Glomerular visceral epithelial cell (primary cell): ENCODE results near the gene PDE3A.

ENCODE experiments used
- DNase-seq: peaks from one replicate; pipeline ENCODE4 v3.0.0-alpha.2; 2016; ENCODE audit errors: extremely low spot score

PDE3A gene

GRCh38 chr12:20495997-20496396 lies 127.7 kb downstream of the PDE3A start:
- DNase-seq, result no peak

DNA sequence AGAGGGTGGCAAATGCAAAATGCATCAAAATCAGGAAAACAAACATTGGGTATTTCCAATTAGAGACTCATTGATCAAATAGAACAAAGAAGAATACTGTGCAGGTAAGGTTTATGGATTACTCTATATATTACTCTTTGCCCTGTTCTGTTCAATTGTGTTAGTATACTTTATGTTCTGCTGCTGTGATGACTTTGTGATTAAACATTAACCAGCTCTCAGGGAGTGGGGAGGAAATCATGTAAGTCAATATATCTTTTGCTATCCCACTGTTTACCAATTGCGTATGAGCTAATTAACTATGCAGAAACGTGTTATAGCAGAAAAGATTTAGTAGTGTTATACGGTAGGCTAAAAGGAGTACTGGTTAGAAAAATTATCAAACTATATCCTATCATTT lies 129.4 kb downstream of the PDE3A start:
- no peak for DNase-seq

- DNase-seq, result no peak
These were observed 133.6 kb downstream of the PDE3A start for GRCh38 chr12:20501958-20502357.

GRCh38 chr12:20503858-20504257 lies 135.5 kb downstream of the PDE3A start:
- no peak for DNase-seq

DNA sequence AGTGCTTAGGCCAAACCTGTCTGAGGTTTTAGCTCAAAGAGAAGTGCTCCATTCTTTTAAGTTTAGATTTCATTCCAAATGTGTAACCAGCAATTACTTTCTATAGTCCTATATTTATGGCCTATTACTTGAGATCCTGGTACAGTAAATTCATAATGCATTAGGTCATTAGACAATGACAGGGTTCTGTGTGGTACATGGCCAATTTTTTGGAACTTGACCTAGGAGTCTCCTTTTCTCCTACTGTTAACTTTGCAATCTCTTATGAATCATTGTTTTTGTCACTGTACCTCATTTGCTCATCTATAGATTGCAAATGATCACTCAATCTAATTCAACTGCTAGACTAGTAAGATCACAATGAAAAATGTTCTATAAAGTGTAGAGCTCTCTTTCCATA lies 136.7 kb downstream of the PDE3A start:
- no peak for DNase-seq

DNA sequence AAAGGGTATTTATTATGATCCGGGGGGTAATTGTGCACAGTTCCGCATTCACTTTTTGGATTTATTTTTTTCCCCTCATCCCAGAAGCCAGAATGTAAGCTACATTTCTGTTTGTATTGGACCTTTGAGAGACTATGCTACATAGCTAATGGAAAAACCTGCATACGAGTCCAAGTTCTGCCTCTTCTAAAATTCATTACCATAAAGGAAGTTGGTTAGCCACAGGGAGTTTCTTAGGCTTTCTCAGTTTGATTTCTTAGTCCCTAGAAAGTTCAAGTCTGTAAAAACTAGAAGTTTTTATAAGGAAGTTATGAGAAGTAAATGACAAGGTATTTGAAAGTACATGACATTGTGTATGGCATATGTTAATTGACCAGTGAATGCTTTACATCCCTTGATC lies 138.7 kb downstream of the PDE3A start:
- no peak for DNase-seq

- no peak for DNase-seq
These were observed 139.4 kb downstream of the PDE3A start for GRCh38 chr12:20507711-20508110.

- no peak for DNase-seq
These were observed 140.0 kb downstream of the PDE3A start for GRCh38 chr12:20508359-20508758.

GRCh38 chr12:20508962-20509361 lies 140.6 kb downstream of the PDE3A start:
- DNase-seq, result no peak

DNA sequence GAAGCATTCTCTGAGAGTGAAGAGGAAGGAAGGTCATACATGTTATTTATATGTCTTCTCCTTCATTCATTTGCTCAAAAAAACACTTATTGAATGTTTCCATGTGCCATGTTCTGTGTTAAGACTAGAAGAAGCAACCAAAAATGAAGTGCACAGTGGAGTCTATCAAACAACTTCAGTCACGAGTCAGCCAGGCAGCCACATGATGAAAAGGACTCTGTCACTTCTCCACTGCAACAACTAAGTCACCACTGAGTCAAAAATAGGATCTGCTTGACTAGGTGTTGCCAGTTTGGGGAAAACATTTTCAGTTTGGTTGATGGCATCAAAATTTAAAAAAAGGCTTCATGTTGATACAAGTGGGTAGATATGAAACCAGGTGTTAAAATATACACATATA lies 142.5 kb downstream of the PDE3A start:
- no peak for DNase-seq

GRCh38 chr12:20513189-20513588 lies 144.9 kb downstream of the PDE3A start:
- no peak for DNase-seq

DNA sequence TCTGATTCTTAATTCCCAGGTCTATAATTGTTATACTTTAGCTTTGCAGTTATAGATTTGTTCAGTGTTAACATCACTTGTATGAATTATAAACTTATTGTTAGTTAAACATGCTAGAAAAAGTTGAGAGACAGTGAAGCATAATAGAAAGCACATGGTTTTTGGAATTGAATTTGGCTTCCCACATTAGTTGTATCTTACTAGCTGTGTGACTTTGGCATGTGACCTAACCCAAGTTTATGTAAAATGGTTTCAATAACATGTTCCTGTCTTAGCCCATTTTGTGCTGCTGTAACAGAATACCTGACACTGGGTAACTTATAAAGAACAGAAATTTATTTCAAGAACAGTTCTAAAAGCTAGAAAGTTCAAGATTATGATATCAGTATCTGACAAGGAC lies 146.3 kb downstream of the PDE3A start:
- DNase-seq, result no peak

DNA sequence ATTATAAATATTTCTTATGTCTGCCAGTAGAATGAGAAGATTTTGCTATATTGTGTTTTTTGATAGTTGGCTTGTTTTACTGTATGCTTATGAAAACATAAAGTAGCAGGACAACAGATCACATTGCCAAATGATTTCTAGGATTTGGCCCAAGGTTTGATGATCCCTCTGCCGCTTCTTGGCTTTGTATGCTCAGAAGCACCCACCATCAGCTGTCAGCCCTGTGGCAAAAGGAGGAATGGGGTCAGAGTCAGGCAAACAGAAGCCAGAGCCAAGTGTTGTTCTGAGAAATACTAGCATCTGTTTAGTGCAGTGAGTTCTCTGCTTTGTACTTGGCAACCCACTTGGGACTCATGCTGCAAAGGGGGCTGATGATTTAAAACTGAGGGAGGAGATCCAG lies 152.2 kb downstream of the PDE3A start:
- DNase-seq, result no peak

- DNase-seq, result no peak
These were observed 155.3 kb downstream of the PDE3A start for GRCh38 chr12:20523658-20524057.

DNA sequence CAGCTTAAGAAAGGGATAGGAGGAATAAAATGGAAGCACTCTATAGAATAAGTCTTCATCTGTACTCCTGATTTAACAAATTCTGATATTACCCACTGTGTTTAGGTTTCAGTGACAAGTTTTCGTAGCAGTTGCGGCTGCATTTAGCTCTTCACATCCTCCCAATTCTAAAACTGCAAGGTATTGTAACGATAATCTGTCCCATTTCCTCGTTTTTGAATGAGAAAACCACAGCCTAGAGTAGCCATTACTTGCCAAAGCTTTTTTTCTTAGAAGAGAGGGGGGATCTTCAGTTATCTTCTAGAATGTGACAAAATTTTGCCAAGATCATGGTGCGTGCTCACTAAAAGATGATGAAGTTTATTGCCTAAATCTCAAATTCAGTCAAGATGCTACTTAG lies 155.8 kb downstream of the PDE3A start:
- DNase-seq, result no peak

DNA sequence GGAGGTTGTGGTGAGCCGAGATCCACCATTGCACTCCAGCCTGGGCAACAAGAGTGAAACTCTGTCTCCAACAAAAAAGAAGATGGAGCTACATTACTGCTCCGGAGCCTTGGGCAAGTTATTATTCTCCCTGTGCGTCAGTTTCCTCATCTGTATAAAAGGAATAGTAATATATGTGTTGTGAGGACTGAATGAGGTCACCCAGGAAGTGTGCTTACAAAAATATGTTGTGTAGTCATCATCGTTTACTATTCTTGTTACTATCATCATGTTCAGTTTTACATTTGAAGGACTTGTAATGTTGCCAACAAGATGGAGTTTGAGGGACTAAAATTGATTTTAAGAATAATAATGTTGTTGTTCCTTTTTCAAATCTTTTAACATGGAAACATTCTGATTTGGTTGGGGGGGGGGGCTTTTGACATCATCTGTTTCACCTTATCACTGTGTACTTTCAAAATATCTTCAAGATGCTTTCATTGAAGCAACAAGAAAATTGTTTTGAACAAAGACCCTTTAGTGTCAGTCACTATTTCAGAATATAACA lies 156.8 kb downstream of the PDE3A start:
- no peak for DNase-seq

GRCh38 chr12:20527417-20528163 lies 159.3 kb downstream of the PDE3A start:
- no peak for DNase-seq

- no peak for DNase-seq
These were observed 159.9 kb downstream of the PDE3A start for GRCh38 chr12:20528208-20528607.

DNA sequence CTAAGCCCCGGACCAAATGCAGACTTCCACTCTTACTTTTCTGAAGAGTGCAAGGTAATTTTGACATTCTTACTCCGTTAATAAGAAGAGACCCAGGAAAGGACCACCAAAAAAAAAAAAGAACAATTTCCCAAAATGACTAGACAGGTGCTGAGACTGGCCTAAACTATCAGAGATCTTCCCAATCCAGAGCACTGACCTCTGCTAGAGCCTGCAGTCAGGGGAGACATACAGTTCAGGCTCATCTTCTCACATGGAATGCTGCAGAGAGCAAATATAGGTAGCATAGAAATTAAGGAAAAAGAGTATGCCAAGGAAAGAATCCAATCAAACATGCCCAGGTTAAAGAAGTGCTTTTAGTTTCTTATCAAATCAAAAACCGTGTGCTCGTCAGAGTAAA lies 177.9 kb downstream of the PDE3A start:
- DNase-seq, result no peak

GRCh38 chr12:20547816-20548575 lies 179.7 kb downstream of the PDE3A start:
- DNase-seq, result no peak

GRCh38 chr12:20548611-20549010 lies 180.3 kb downstream of the PDE3A start:
- DNase-seq, result no peak

DNA sequence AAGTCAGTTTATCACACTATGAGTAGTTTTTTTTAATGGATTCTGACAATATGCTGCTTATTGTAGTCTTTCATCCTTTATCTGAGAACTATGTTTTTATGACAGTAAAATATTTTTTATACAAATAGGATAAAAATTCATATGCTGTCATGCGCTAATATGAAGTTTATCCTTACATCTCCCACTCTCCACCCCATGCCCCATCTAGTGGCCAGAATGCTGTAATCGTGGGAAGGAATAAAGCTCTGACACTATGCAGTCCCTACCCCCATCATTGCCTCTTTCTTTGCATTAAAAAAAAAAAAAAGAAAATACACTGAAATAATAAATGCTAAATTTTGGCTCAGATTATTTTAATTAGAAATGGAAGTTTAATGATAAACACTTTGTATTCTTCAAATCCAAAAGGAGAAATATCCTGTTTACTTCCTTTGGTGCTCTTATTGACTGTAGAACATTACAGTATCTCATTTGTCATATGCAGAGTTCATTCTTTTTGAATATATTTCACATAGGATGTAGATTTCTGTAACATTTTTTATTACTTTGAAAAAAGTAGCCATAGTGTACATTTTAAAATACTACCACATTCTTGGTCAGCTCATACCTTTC lies 180.9 kb downstream of the PDE3A start:
- DNase-seq, result peak; percentile 15
